T follicular helper cell (primary cell): ENCODE measurements around the gene PCBP3.

Experiments
- DNase-seq: peaks from one replicate; pipeline ENCODE4 v3.0.0-alpha.2; 2020; ENCODE audit warnings: low read depth

Gene PCBP3

GRCh38 chr21:45861156-45861870 is 217.8 kb downstream of the PCBP3 start:
- DNase-seq, result no peak

GRCh38 chr21:45862543-45863207 is 219.2 kb downstream of the PCBP3 start:
- DNase-seq, result no peak

GRCh38 chr21:45863267-45863666 is 219.7 kb downstream of the PCBP3 start:
- no peak for DNase-seq

- DNase-seq, result no peak
Measured at GRCh38 chr21:45863751-45864150, 220.2 kb downstream of the PCBP3 start.

GRCh38 chr21:45864436-45864835 is 220.9 kb downstream of the PCBP3 start:
- no peak for DNase-seq

GRCh38 chr21:45865106-45865835 is 221.7 kb downstream of the PCBP3 start:
- DNase-seq, result no peak

GRCh38 chr21:45866551-45866950 is 223.0 kb downstream of the PCBP3 start:
- no peak for DNase-seq

GRCh38 chr21:45867041-45867666 is 223.6 kb downstream of the PCBP3 start:
- no peak for DNase-seq

GRCh38 chr21:45867671-45868081 is 224.2 kb downstream of the PCBP3 start:
- DNase-seq, result no peak

- no peak for DNase-seq
Measured at GRCh38 chr21:45868086-45868485, 224.6 kb downstream of the PCBP3 start.

- no peak for DNase-seq
Measured at GRCh38 chr21:45868488-45868887, 225.0 kb downstream of the PCBP3 start.

- no peak for DNase-seq
Measured at GRCh38 chr21:45869121-45870007, 225.8 kb downstream of the PCBP3 start.

GRCh38 chr21:45870421-45870820 is 226.9 kb downstream of the PCBP3 start:
- no peak for DNase-seq

GRCh38 chr21:45870851-45871615 is 227.5 kb downstream of the PCBP3 start:
- DNase-seq, result no peak

GRCh38 chr21:45871616-45872236 is 228.2 kb downstream of the PCBP3 start:
- no peak for DNase-seq

- DNase-seq, result no peak
Measured at GRCh38 chr21:45872471-45872870, 228.9 kb downstream of the PCBP3 start.

- DNase-seq, result no peak
Measured at GRCh38 chr21:45872902-45873301, 229.4 kb downstream of the PCBP3 start.

GRCh38 chr21:45873418-45873817 is 229.9 kb downstream of the PCBP3 start:
- no peak for DNase-seq

- no peak for DNase-seq
Measured at GRCh38 chr21:45873866-45874265, 230.3 kb downstream of the PCBP3 start.

GRCh38 chr21:45874716-45875415 is 231.3 kb downstream of the PCBP3 start:
- DNase-seq, result no peak
